Measurements from ENCODE around the gene SERPINB6.
"Not testable (repeated sequence)": the region's sequence is repeated elsewhere in the genome, so short reads cannot be mapped to it uniquely, and the experiment has no call there.

SERPINB6 gene

GRCh38 chr6:2971420-2972218 is at the start of gene SERPINB6:
Gene SERPINB6, minus strand, starts transcription at chr6:2971567. Its CDS starts 12,235 bp downstream, at chr6:2959332.
- DNase-seq: peak; percentile 82

GRCh38 chr6:3019749-3020320 is 48.5 kb upstream of the SERPINB6 start:
- no peak for DNase-seq

GRCh38 chr6:3019065-3019464 is 47.7 kb upstream of the SERPINB6 start:
- no peak for DNase-seq

- DNase-seq: no peak
Observed at GRCh38 chr6:3017304-3017703, 45.9 kb upstream of the SERPINB6 start.

GRCh38 chr6:3016473-3017280 is 45.3 kb upstream of the SERPINB6 start:
- no peak for DNase-seq

GRCh38 chr6:3015144-3015543 is 43.8 kb upstream of the SERPINB6 start:
- no peak for DNase-seq

- DNase-seq: no peak
Observed at GRCh38 chr6:3014675-3015066, 43.3 kb upstream of the SERPINB6 start.

GRCh38 chr6:3013901-3014674 is 42.7 kb upstream of the SERPINB6 start:
- no peak for DNase-seq

- no peak for DNase-seq
Observed at GRCh38 chr6:3013486-3013885, 42.1 kb upstream of the SERPINB6 start.

- no peak for DNase-seq
Observed at GRCh38 chr6:3011592-3011991, 40.2 kb upstream of the SERPINB6 start.

- no peak for DNase-seq
Observed at GRCh38 chr6:3011158-3011557, 39.8 kb upstream of the SERPINB6 start.

GRCh38 chr6:3009930-3010329 is 38.6 kb upstream of the SERPINB6 start:
- no peak for DNase-seq

GRCh38 chr6:3008712-3009265 is 37.4 kb upstream of the SERPINB6 start:
- DNase-seq: not testable (repeated sequence)

- no peak for DNase-seq
Observed at GRCh38 chr6:3007571-3007970, 36.2 kb upstream of the SERPINB6 start.

GRCh38 chr6:3006476-3006875 is 35.1 kb upstream of the SERPINB6 start:
- no peak for DNase-seq

GRCh38 chr6:3005874-3006273 is 34.5 kb upstream of the SERPINB6 start:
- peak; percentile 19 for DNase-seq

GRCh38 chr6:3005077-3005476 is 33.7 kb upstream of the SERPINB6 start:
- no peak for DNase-seq

GRCh38 chr6:3003226-3003625 is 31.9 kb upstream of the SERPINB6 start:
- DNase-seq: not testable (repeated sequence)

- no peak for DNase-seq
Observed at GRCh38 chr6:3001773-3002293, 30.5 kb upstream of the SERPINB6 start.

- no peak for DNase-seq
Observed at GRCh38 chr6:3001146-3001772, 29.9 kb upstream of the SERPINB6 start.

GRCh38 chr6:2999618-3000557 is 28.5 kb upstream of the SERPINB6 start, which contains the start of gene NQO2:
Gene NQO2, plus strand, starts transcription at chr6:2999894. Its CDS starts 6,659 bp downstream, at chr6:3006553.
- DNase-seq: peak; percentile 98

Data from activated CD8-positive, alpha-beta memory T cell treated with anti-CD3 and anti-CD28 coated beads for 24 hours (primary cell).